WTC11 (cell line): Measurements from ENCODE around the gene FBXO30. TPM values are rescaled to one million over a fixed set of nuclear protein-coding genes. Genes with fewer than 3 reads are reported as not detected.

ENCODE experiments used
- ATAC-seq: fragments of 200-7000 bp; cut with Tn5 transposase; 2 replicates; pipeline ENCODE4 v1.10.0; 2021; ENCODE audit warnings: mild to moderate bottlenecking, moderate library complexity
- CTCF ChIA-PET: fragments of 300-600 bp; sonication (Branson Sonifier 250); formaldehyde crosslinking; loops from one replicate; lab custom pipeline; 2021; ENCODE audit warnings: antibody characterized with exemption; lab: Charles Lee
- POLR2A ChIA-PET: fragments of 350-600 bp; sonication (Branson Sonifier 250); formaldehyde crosslinking; loops from one replicate; lab custom pipeline; 2021; ENCODE audit warnings: antibody characterized with exemption; lab: Charles Lee
- DNase-seq: peaks from one replicate; pipeline ENCODE4 v3.0.0; 2021; ENCODE audit warnings: low spot score
- H3K27ac Mint-ChIP-seq: 2 replicates; pipeline ENCODE4 v1.8.0; 2021; ENCODE audit warnings: mixed read lengths
- H3K27me3 Mint-ChIP-seq: 2 replicates; pipeline ENCODE4 v1.8.0; 2021; ENCODE audit warnings: low read depth, mild to moderate bottlenecking, moderate library complexity, mixed read lengths
- H3K36me3 Mint-ChIP-seq: 2 replicates; pipeline ENCODE4 v1.8.0; 2021; ENCODE audit warnings: mixed read lengths
- H3K4me1 Mint-ChIP-seq: 2 replicates; pipeline ENCODE4 v1.8.0; 2022; ENCODE audit warnings: mixed read lengths
- H3K4me3 Mint-ChIP-seq: 2 replicates; pipeline ENCODE4 v1.8.0; 2021; ENCODE audit warnings: mild to moderate bottlenecking, moderate library complexity, mixed read lengths
- H3K9me3 Mint-ChIP-seq: 2 replicates; pipeline ENCODE4 v1.8.0; 2021; ENCODE audit warnings: mixed read lengths
- ETV6 ChIP-seq: sonication (generic); formaldehyde crosslinking; IDR thresholded peaks from 2 replicates; pipeline ENCODE4 v1.8.1; 2022; ENCODE audit warnings: mild to moderate bottlenecking, missing genetic modification reagents
- FOXJ3 ChIP-seq: sonication (generic); formaldehyde crosslinking; IDR thresholded peaks from 2 replicates; pipeline ENCODE4 v1.9.0; 2021; ENCODE audit warnings: missing genetic modification reagents, mild to moderate bottlenecking, borderline replicate concordance
- MAX ChIP-seq: sonication (generic); formaldehyde crosslinking; IDR thresholded peaks from 2 replicates; pipeline ENCODE4 v1.8.0; 2022; ENCODE audit warnings: mild to moderate bottlenecking, missing genetic modification reagents
- MYBL2 ChIP-seq: sonication (generic); formaldehyde crosslinking; IDR thresholded peaks from 2 replicates; pipeline ENCODE4 v1.8.1; 2023; ENCODE audit warnings: mild to moderate bottlenecking, moderate library complexity, missing genetic modification reagents
- SP1 ChIP-seq: sonication (generic); formaldehyde crosslinking; conservative IDR thresholded peaks from 2 replicates; pipeline ENCODE4 v1.8.1; 2022; ENCODE audit warnings: missing genetic modification reagents
- USF2 ChIP-seq: sonication (generic); formaldehyde crosslinking; IDR thresholded peaks from 2 replicates; pipeline ENCODE4 v1.8.1; 2023; ENCODE audit warnings: mild to moderate bottlenecking, missing genetic modification reagents, moderate library complexity
- ZBTB43 ChIP-seq: sonication (generic); formaldehyde crosslinking; IDR thresholded peaks from 2 replicates; pipeline ENCODE4 v1.8.1; 2023; ENCODE audit warnings: mild to moderate bottlenecking, missing genetic modification reagents
- ZNF232 ChIP-seq: sonication (generic); formaldehyde crosslinking; IDR thresholded peaks from 2 replicates; pipeline ENCODE4 v1.8.0; 2022; ENCODE audit warnings: mild to moderate bottlenecking, missing genetic modification reagents
- ZNF396 ChIP-seq: fragments of 250-450 bp; sonication (Bioruptor Pico); IDR thresholded peaks from 2 replicates; pipeline ENCODE4 v1.8.0; 2021; ENCODE audit warnings: mild to moderate bottlenecking, moderate library complexity, borderline replicate concordance
- ZNF416 ChIP-seq: fragments of 250-450 bp; sonication (Bioruptor Pico); IDR thresholded peaks from 2 replicates; pipeline ENCODE4 v1.9.0; 2021; ENCODE audit warnings: mild to moderate bottlenecking, inconsistent platforms
- ZNF671 ChIP-seq: fragments of 250-450 bp; sonication (Bioruptor Pico); IDR thresholded peaks from 2 replicates; pipeline ENCODE4 v1.8.0; 2021; ENCODE audit warnings: mild to moderate bottlenecking
- ZSCAN18 ChIP-seq: fragments of 250-450 bp; sonication (Bioruptor Pico); IDR thresholded peaks from 2 replicates; pipeline ENCODE4 v2.1.2; 2022; ENCODE audit warnings: mild to moderate bottlenecking, moderate library complexity
- total RNA-seq: library from RNA; stranded (reverse); gene quantifications from 3 replicates; pipeline ENCODE4 v1.2.3, GENCODE V29; 2021
- TF ChIP-seq, protein P1 (sequence below): fragments of 250-450 bp; sonication (Bioruptor Pico); IDR thresholded peaks from 2 replicates; pipeline ENCODE4 v1.9.0; 2021; ENCODE audit warnings: mild to moderate bottlenecking
- TF ChIP-seq, protein P2 (sequence below): sonication (generic); formaldehyde crosslinking; IDR thresholded peaks from 2 replicates; pipeline ENCODE4 v1.8.1; 2023; ENCODE audit warnings: mild to moderate bottlenecking, missing genetic modification reagents
- TF ChIP-seq, protein P3 (sequence below): sonication (generic); formaldehyde crosslinking; IDR thresholded peaks from 2 replicates; pipeline ENCODE4 v1.8.1; 2022; ENCODE audit warnings: mild to moderate bottlenecking, moderate library complexity, missing genetic modification reagents
- TF ChIP-seq, protein P4 (sequence below): sonication (generic); formaldehyde crosslinking; IDR thresholded peaks from 2 replicates; pipeline ENCODE4 v1.8.1; 2023; ENCODE audit warnings: mild to moderate bottlenecking, moderate library complexity, missing genetic modification reagents
- TF ChIP-seq, protein P5 (sequence below): fragments of 250-450 bp; sonication (Bioruptor Pico); conservative IDR thresholded peaks from 2 replicates; pipeline ENCODE4 v1.9.0; 2021; ENCODE audit warnings: mild to moderate bottlenecking
- TF ChIP-seq, protein P6 (sequence below): sonication (generic); formaldehyde crosslinking; IDR thresholded peaks from 2 replicates; pipeline ENCODE4 v1.8.0; 2023; ENCODE audit warnings: missing genetic modification reagents, mild to moderate bottlenecking, borderline replicate concordance

FBXO30 gene
- total RNA-seq, 1 experiment from 2014 or later: 11.8 TPM

- Mint-ChIP-seq H3K27ac (no peak overlapping the region), H3K4me1 (peaks cover 13% of the 10 kb centered on the region), H3K27me3 (no peaks in the 10 kb centered on the region), H3K9me3 (no peaks in the 10 kb centered on the region), H3K36me3 (no peaks in the 10 kb centered on the region)
- CTCF ChIA-PET: no interaction called here
- no peak for ATAC-seq
- POLR2A ChIA-PET: interaction anchor here (0.6 kb wide), 1 partner anchor 1961 kb away, joined by 4 read pairs; no protein-coding TSS in a partner anchor
- TF ChIP-seq, protein P1, sequence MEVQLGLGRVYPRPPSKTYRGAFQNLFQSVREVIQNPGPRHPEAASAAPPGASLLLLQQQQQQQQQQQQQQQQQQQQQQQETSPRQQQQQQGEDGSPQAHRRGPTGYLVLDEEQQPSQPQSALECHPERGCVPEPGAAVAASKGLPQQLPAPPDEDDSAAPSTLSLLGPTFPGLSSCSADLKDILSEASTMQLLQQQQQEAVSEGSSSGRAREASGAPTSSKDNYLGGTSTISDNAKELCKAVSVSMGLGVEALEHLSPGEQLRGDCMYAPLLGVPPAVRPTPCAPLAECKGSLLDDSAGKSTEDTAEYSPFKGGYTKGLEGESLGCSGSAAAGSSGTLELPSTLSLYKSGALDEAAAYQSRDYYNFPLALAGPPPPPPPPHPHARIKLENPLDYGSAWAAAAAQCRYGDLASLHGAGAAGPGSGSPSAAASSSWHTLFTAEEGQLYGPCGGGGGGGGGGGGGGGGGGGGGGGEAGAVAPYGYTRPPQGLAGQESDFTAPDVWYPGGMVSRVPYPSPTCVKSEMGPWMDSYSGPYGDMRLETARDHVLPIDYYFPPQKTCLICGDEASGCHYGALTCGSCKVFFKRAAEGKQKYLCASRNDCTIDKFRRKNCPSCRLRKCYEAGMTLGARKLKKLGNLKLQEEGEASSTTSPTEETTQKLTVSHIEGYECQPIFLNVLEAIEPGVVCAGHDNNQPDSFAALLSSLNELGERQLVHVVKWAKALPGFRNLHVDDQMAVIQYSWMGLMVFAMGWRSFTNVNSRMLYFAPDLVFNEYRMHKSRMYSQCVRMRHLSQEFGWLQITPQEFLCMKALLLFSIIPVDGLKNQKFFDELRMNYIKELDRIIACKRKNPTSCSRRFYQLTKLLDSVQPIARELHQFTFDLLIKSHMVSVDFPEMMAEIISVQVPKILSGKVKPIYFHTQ (CRISPR knock-in tag): no peak
- TF ChIP-seq ZSCAN18 (CRISPR knock-in tag) (no peak), SP1 (CRISPR knock-in tag) (no peak), FOXJ3 (CRISPR knock-in tag) (no peak), MAX (CRISPR knock-in tag) (no peak), USF2 (CRISPR knock-in tag) (no peak), ETV6 (CRISPR knock-in tag) (no peak), MYBL2 (no peak), ZNF416 (CRISPR knock-in tag) (no peak), ZBTB43 (CRISPR knock-in tag) (no peak), ZNF396 (CRISPR knock-in tag) (no peak), ZNF232 (CRISPR knock-in tag) (no peak), ZNF671 (no peak)
- TF ChIP-seq, protein P2, sequence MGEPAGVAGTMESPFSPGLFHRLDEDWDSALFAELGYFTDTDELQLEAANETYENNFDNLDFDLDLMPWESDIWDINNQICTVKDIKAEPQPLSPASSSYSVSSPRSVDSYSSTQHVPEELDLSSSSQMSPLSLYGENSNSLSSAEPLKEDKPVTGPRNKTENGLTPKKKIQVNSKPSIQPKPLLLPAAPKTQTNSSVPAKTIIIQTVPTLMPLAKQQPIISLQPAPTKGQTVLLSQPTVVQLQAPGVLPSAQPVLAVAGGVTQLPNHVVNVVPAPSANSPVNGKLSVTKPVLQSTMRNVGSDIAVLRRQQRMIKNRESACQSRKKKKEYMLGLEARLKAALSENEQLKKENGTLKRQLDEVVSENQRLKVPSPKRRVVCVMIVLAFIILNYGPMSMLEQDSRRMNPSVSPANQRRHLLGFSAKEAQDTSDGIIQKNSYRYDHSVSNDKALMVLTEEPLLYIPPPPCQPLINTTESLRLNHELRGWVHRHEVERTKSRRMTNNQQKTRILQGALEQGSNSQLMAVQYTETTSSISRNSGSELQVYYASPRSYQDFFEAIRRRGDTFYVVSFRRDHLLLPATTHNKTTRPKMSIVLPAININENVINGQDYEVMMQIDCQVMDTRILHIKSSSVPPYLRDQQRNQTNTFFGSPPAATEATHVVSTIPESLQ (CRISPR knock-in tag): no peak
- TF ChIP-seq, protein P3, sequence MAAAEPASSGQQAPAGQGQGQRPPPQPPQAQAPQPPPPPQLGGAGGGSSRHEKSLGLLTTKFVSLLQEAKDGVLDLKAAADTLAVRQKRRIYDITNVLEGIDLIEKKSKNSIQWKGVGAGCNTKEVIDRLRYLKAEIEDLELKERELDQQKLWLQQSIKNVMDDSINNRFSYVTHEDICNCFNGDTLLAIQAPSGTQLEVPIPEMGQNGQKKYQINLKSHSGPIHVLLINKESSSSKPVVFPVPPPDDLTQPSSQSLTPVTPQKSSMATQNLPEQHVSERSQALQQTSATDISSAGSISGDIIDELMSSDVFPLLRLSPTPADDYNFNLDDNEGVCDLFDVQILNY: no peak
- TF ChIP-seq, protein P4, sequence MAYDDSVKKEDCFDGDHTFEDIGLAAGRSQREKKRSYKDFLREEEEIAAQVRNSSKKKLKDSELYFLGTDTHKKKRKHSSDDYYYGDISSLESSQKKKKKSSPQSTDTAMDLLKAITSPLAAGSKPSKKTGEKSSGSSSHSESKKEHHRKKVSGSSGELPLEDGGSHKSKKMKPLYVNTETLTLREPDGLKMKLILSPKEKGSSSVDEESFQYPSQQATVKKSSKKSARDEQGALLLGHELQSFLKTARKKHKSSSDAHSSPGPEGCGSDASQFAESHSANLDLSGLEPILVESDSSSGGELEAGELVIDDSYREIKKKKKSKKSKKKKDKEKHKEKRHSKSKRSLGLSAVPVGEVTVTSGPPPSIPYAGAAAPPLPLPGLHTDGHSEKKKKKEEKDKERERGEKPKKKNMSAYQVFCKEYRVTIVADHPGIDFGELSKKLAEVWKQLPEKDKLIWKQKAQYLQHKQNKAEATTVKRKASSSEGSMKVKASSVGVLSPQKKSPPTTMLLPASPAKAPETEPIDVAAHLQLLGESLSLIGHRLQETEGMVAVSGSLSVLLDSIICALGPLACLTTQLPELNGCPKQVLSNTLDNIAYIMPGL (CRISPR knock-in tag): no peak
- TF ChIP-seq, protein P5, sequence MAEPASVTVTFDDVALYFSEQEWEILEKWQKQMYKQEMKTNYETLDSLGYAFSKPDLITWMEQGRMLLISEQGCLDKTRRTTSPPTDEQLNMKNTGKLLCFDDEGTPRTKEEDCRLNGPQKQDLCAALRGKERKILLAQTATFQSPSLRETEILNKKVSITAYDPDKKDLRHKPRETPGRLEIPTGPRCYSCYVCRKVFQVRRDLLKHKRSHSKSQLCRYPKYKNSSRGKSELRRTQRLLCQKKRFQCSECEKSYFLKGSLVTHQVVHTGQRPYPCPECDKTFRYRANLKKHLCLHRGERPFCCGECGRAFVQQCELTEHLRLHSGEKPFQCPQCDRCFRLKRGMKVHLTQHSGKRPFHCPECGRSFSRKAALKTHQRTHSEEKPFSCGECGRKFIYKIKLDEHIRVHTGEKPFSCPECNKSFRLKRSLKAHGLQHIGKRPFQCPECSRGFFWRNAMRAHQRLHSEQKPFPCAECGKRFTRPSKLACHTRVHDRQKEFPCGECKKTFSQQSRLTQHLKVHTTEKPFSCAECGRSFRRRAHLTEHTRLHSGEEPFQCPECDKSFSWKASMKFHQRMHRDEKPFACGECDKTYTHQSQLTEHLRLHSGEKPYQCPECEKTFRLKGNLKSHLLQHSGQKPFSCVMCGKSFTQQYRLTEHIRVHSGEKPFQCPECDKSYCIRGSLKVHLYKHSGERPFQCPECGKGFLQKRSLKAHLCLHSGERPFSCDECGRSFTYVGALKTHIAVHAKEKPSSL: no peak
- TF ChIP-seq, protein P6, sequence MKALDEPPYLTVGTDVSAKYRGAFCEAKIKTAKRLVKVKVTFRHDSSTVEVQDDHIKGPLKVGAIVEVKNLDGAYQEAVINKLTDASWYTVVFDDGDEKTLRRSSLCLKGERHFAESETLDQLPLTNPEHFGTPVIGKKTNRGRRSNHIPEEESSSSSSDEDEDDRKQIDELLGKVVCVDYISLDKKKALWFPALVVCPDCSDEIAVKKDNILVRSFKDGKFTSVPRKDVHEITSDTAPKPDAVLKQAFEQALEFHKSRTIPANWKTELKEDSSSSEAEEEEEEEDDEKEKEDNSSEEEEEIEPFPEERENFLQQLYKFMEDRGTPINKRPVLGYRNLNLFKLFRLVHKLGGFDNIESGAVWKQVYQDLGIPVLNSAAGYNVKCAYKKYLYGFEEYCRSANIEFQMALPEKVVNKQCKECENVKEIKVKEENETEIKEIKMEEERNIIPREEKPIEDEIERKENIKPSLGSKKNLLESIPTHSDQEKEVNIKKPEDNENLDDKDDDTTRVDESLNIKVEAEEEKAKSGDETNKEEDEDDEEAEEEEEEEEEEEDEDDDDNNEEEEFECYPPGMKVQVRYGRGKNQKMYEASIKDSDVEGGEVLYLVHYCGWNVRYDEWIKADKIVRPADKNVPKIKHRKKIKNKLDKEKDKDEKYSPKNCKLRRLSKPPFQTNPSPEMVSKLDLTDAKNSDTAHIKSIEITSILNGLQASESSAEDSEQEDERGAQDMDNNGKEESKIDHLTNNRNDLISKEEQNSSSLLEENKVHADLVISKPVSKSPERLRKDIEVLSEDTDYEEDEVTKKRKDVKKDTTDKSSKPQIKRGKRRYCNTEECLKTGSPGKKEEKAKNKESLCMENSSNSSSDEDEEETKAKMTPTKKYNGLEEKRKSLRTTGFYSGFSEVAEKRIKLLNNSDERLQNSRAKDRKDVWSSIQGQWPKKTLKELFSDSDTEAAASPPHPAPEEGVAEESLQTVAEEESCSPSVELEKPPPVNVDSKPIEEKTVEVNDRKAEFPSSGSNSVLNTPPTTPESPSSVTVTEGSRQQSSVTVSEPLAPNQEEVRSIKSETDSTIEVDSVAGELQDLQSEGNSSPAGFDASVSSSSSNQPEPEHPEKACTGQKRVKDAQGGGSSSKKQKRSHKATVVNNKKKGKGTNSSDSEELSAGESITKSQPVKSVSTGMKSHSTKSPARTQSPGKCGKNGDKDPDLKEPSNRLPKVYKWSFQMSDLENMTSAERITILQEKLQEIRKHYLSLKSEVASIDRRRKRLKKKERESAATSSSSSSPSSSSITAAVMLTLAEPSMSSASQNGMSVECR (CRISPR knock-in tag): no peak
- TF ChIP-seq, all 79 proteins: peak for 0
- no peak overlapping the region for H3K4me3 Mint-ChIP-seq
- no peak for DNase-seq
These were observed 5.4 kb upstream of the FBXO30 start for GRCh38 chr6:145819994-145820393.
